Kidney epithelial cell (primary cell): ENCODE measurements around the gene SIPA1L3. TPM values are rescaled to one million over a fixed set of nuclear protein-coding genes. Genes with fewer than 3 reads are reported as not detected.

Experiments used
- DNase-seq: peaks from one replicate; pipeline ENCODE4 v3.0.0-alpha.2; 2010; ENCODE audit warnings: low read depth
- H3K27me3 ChIP-seq: 2 replicates; pipeline ENCODE4 v1.6.0; 2011; ENCODE audit warnings: low read length; ENCODE audit not compliant: control insufficient read depth, insufficient read depth
- H3K36me3 ChIP-seq: 2 replicates; pipeline ENCODE4 v1.5.1; 2011; ENCODE audit warnings: low read length; ENCODE audit not compliant: control insufficient read depth, insufficient read depth
- H3K4me3 ChIP-seq: 2 replicates; pipeline ENCODE4 v1.5.1; 2011; ENCODE audit warnings: low read depth, mild to moderate bottlenecking, control low read depth, low read length
- CTCF ChIP-seq: IDR thresholded peaks from 2 replicates; pipeline ENCODE4 v1.5.1; 2011; ENCODE audit warnings: mild to moderate bottlenecking, moderate library complexity, low read length, control low read depth, inconsistent platforms; ENCODE audit not compliant: insufficient read depth, poor library complexity, severe bottlenecking
- total RNA-seq: library from RNA; depleted of rRNA; stranded (reverse); fragments of >200 nt; gene quantifications from 2 replicates; pipeline ENCODE4 v1.2.3, GENCODE V29; 2015

Gene SIPA1L3
- total RNA-seq, 1 donor from 2014 or later = 40.4 TPM

- Histone ChIP-seq H3K36me3 (peaks cover 2% of the 10 kb centered on the region), H3K4me3 (no peak overlapping the region), H3K27me3 (no peaks in the 10 kb centered on the region)
- peak; percentile 79 for TF ChIP-seq CTCF
- no peak for DNase-seq
Measured at GRCh38 chr19:38142176-38143035, 235.4 kb downstream of the SIPA1L3 start.

- Histone ChIP-seq H3K36me3 (peaks cover 4% of the 10 kb centered on the region), H3K4me3 (no peak overlapping the region), H3K27me3 (no peaks in the 10 kb centered on the region)
- DNase-seq = no peak
- TF ChIP-seq CTCF = peak; percentile 33
Measured at GRCh38 chr19:38143847-38144246, 236.8 kb downstream of the SIPA1L3 start.

GRCh38 chr19:38144667-38145066 is 237.7 kb downstream of the SIPA1L3 start:
- Histone ChIP-seq H3K4me3 (no peak overlapping the region), H3K36me3 (peaks cover 4% of the 10 kb centered on the region), H3K27me3 (no peaks in the 10 kb centered on the region)
- DNase-seq = no peak
- no peak for TF ChIP-seq CTCF

GRCh38 chr19:38145623-38146022 is 238.6 kb downstream of the SIPA1L3 start:
- Histone ChIP-seq H3K36me3 (peaks cover 4% of the 10 kb centered on the region), H3K4me3 (no peak overlapping the region), H3K27me3 (no peaks in the 10 kb centered on the region)
- TF ChIP-seq CTCF = no peak
- DNase-seq = no peak

- DNase-seq = no peak
- Histone ChIP-seq H3K4me3 (no peak overlapping the region), H3K36me3 (peaks cover 2% of the 10 kb centered on the region), H3K27me3 (no peaks in the 10 kb centered on the region)
- TF ChIP-seq CTCF = no peak
Measured at GRCh38 chr19:38148337-38148736, 241.3 kb downstream of the SIPA1L3 start.

GRCh38 chr19:38149661-38150061 is 242.7 kb downstream of the SIPA1L3 start:
- no peak for TF ChIP-seq CTCF
- H3K27me3 ChIP-seq = no peaks in the 10 kb centered on the region
- H3K36me3 ChIP-seq = peaks cover 2% of the 10 kb centered on the region
- no peak for DNase-seq
- no peak overlapping the region for H3K4me3 ChIP-seq
